Measurements from ENCODE around the gene ATP8B4.

DNA sequence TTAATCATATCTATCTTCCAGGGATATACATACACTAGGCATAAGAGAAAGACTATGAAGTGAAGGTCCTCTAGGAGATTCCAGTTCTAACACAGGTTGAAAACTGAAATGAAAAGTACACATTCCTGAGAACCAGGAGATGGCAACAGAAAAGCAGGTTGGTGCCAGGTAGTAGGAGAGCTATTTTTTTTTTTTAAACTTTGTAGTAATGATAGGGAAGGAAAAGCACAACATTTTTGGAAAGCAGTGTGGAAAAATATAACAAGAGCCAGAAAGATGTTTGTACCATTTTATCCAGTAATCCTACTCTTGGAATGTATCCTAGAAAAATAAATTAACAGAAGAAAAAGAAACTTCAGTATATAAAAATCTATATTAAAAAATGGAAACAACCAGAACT lies 308.3 kb downstream of the ATP8B4 start:
- no peak for TF ChIP-seq EZH2 (IDR thresholded peaks at IDR 0.05; ENCODE audit: borderline replicate concordance, low read depth, low read length, severe bottlenecking)
- TF ChIP-seq, protein P1, sequence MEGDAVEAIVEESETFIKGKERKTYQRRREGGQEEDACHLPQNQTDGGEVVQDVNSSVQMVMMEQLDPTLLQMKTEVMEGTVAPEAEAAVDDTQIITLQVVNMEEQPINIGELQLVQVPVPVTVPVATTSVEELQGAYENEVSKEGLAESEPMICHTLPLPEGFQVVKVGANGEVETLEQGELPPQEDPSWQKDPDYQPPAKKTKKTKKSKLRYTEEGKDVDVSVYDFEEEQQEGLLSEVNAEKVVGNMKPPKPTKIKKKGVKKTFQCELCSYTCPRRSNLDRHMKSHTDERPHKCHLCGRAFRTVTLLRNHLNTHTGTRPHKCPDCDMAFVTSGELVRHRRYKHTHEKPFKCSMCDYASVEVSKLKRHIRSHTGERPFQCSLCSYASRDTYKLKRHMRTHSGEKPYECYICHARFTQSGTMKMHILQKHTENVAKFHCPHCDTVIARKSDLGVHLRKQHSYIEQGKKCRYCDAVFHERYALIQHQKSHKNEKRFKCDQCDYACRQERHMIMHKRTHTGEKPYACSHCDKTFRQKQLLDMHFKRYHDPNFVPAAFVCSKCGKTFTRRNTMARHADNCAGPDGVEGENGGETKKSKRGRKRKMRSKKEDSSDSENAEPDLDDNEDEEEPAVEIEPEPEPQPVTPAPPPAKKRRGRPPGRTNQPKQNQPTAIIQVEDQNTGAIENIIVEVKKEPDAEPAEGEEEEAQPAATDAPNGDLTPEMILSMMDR (IDR thresholded peaks at IDR 0.05; ENCODE audit: borderline replicate concordance, extremely low read depth, low read length, poor library complexity, severe bottlenecking), result no peak

All from DND-41 (cell line).